Spleen (tissue), 7 donors: ENCODE results near the gene CFAP74.

ENCODE experiments used
- POLR2A ChIP-seq, 3 donors: fragments of 450-650 bp; IDR thresholded peaks; one replicate each; pipeline ENCODE4 v1.5.1; 2017; ENCODE audit warnings: antibody characterized with exemption in 3 of 3, mild to moderate bottlenecking in 1 of 3
- POLR2AphosphoS5 ChIP-seq, 3 donors: sonication (generic); formaldehyde crosslinking; IDR thresholded peaks; one replicate each; pipeline ENCODE4 v1.5.1; 2017; ENCODE audit warnings: antibody characterized with exemption in 3 of 3
- TF ChIP-seq, protein P1 (sequence below), 11 experiments: fragments of 200-600 bp in 7 of 11; fragments of 450-650 bp in 4 of 11; sonication (generic) in 4 of 11; IDR thresholded peaks in 8 of 11; conservative IDR thresholded peaks in 3 of 11; 1 replicate in 7 of 11; 2 replicates in 4 of 11; pipeline versions ENCODE4 v1.4.0 to v1.8.0; 2016 to 2021; ENCODE audit warnings: antibody characterized with exemption in 11 of 11, inconsistent platforms in 4 of 11, mild to moderate bottlenecking in 1 of 11
- donor health status: DM: no; HTN: no; CAD: no; lungs with moderate emphysema.
- donor health status: DM: no; HTN: no; CAD: no.
- donor health status: DM: no; HTN: no; CAD: no.

DNA sequence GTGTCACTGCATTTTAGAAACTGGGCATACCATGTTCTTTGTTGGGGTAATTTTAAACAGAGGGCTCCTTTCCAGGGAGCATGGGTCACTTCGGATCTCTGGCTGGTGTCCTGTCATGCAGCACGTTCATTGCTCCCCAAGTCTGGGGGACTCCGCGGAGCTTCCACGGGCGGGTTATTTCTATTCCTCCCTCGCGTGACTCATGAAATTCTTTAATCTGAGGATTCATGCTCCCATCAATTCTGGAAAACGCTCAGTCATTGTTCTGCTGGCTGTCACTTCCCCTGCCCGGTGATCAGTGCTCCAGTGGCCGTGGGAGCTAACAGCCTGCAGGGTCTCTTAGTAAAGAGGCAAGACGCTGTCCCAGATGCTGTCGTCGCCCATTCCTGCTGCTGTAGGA is 28.1 kb downstream of the CFAP74 start:
- TF ChIP-seq, protein P1, sequence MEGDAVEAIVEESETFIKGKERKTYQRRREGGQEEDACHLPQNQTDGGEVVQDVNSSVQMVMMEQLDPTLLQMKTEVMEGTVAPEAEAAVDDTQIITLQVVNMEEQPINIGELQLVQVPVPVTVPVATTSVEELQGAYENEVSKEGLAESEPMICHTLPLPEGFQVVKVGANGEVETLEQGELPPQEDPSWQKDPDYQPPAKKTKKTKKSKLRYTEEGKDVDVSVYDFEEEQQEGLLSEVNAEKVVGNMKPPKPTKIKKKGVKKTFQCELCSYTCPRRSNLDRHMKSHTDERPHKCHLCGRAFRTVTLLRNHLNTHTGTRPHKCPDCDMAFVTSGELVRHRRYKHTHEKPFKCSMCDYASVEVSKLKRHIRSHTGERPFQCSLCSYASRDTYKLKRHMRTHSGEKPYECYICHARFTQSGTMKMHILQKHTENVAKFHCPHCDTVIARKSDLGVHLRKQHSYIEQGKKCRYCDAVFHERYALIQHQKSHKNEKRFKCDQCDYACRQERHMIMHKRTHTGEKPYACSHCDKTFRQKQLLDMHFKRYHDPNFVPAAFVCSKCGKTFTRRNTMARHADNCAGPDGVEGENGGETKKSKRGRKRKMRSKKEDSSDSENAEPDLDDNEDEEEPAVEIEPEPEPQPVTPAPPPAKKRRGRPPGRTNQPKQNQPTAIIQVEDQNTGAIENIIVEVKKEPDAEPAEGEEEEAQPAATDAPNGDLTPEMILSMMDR (IDR thresholded peaks at IDR 0.05 in 8 of 11, conservative IDR thresholded peaks at IDR 0.05 in 3 of 11): no peak
- TF ChIP-seq POLR2AphosphoS5 (IDR thresholded peaks at IDR 0.05): no peak
- no peak for TF ChIP-seq POLR2A (IDR thresholded peaks at IDR 0.05)
